Mammary epithelial cell (primary cell): ENCODE data around the gene AIFM1.

Experiments
- EZH2 ChIP-seq: IDR thresholded peaks from 2 replicates; pipeline ENCODE4 v1.6.1; 2012; ENCODE audit warnings: low read length, inconsistent platforms, borderline replicate concordance
- TF ChIP-seq, protein P1 (sequence below), 2 donors: IDR thresholded peaks in 1 of 2; conservative IDR thresholded peaks in 1 of 2; 2 replicates each; pipeline ENCODE4 v1.5.1; 2011 to 2012; ENCODE audit warnings: inconsistent platforms in 2 of 2, low read length in 2 of 2, mild to moderate bottlenecking in 2 of 2, control low read depth in 1 of 2, low read depth in 1 of 2; ENCODE audit not compliant: insufficient read depth in 1 of 2; ENCODE audit errors: extremely low read depth in 1 of 2

DNA sequence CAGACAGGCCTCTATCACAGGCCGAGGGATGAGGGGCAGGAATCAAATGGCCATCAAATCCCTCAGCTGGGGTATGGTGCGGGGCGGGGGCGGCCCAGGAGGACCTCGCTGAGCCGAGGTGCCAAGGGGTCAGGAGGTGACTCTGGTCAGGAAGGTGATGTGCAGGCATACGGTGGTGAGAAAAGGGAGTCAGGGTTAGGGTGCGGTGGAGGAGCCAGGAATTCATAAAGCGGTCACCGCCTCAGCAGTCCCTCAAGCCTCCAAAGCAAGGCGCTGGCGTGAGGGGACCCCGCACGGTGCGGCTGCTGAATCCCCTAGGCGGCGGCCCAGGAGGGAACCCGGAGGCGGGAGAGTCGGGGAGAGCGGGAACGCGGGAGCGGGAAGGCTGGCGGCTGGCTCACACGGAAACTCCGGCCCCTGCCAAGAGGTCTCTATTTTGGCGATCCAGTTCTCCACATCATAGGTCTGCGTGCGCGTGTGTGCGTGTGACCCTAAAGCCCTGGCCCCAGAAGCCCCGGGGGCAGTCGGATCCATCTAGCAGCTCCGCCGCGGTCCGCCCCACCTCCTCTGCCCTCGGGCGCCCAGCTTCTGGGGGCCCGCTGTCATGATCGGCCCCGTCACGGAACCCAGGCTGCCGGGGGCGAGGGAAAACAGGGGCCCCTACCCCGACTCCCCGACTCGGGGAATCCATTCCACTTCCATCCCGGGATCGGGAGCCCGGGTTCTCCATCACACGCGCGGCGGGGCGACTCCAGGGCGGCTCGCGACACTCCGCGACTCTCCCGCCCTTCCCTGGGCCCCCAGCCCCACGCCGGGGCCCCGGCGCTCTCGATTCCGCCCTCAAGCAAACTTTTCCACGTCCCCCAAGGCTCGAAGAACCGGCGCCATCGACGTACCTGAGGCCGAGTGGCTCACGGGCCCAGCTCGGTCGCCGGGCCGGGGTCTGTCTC lies 55.9 kb downstream of the AIFM1 start:
- TF ChIP-seq, protein P1, sequence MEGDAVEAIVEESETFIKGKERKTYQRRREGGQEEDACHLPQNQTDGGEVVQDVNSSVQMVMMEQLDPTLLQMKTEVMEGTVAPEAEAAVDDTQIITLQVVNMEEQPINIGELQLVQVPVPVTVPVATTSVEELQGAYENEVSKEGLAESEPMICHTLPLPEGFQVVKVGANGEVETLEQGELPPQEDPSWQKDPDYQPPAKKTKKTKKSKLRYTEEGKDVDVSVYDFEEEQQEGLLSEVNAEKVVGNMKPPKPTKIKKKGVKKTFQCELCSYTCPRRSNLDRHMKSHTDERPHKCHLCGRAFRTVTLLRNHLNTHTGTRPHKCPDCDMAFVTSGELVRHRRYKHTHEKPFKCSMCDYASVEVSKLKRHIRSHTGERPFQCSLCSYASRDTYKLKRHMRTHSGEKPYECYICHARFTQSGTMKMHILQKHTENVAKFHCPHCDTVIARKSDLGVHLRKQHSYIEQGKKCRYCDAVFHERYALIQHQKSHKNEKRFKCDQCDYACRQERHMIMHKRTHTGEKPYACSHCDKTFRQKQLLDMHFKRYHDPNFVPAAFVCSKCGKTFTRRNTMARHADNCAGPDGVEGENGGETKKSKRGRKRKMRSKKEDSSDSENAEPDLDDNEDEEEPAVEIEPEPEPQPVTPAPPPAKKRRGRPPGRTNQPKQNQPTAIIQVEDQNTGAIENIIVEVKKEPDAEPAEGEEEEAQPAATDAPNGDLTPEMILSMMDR (conservative IDR thresholded peaks at IDR 0.05 in 1 of 2, IDR thresholded peaks at IDR 0.05 in 1 of 2; ENCODE audit: extremely low read depth in 1 of 2, insufficient read depth in 1 of 2, low read depth in 1 of 2, low read length in 2 of 2): no peak
- TF ChIP-seq EZH2: no peak
